HepG2 (cell line): ENCODE measurements around the gene RRAD. TPM values are rescaled to one million over a fixed set of nuclear protein-coding genes. Genes with fewer than 3 reads are reported as not detected.

ENCODE experiments used
- EEA1 ChIP-seq: sonication (generic); formaldehyde crosslinking; IDR thresholded peaks from 2 replicates; pipeline ENCODE4 v1.5.1; 2020; ENCODE audit warnings: mild to moderate bottlenecking, missing genetic modification reagents, borderline replicate concordance
- EHMT2 ChIP-seq: fragments of 200-600 bp; sonication (generic); IDR thresholded peaks from 2 replicates; pipeline ENCODE4 v1.7.0; 2017; ENCODE audit warnings: antibody characterized with exemption, low read depth, low read length, borderline replicate concordance
- HHEX ChIP-seq: IDR thresholded peaks from 2 replicates; pipeline ENCODE4 v1.6.1; 2016; ENCODE audit warnings: control low read depth
- NFRKB ChIP-seq: fragments of 450-650 bp; IDR thresholded peaks from 2 replicates; pipeline ENCODE4 v1.6.1; 2017
- NR2F2 ChIP-seq: IDR thresholded peaks from 2 replicates; pipeline ENCODE4 v1.6.1; 2012; ENCODE audit warnings: low read depth, inconsistent platforms, borderline replicate concordance
- PAWR ChIP-seq: sonication (generic); formaldehyde crosslinking; IDR thresholded peaks from 2 replicates; pipeline ENCODE4 v1.4.0; 2020; ENCODE audit warnings: missing genetic modification reagents, mild to moderate bottlenecking, borderline replicate concordance
- PAX8 ChIP-seq: sonication (generic); formaldehyde crosslinking; IDR thresholded peaks from 2 replicates; pipeline ENCODE4 v1.8.0; 2022; ENCODE audit warnings: mild to moderate bottlenecking, missing genetic modification reagents, borderline replicate concordance
- PRPF4 ChIP-seq: fragments of 200-400 bp; formaldehyde crosslinking; IDR thresholded peaks from 2 replicates; pipeline ENCODE4 v1.6.1; 2016; ENCODE audit warnings: low read length, low read depth; ENCODE audit not compliant: poor library complexity, severe bottlenecking
- RFX5 ChIP-seq: IDR thresholded peaks from 2 replicates; pipeline ENCODE4 v1.6.1; 2011; ENCODE audit warnings: low read depth, low read length, improper control_type of control experiment
- SALL2 ChIP-seq: sonication (generic); formaldehyde crosslinking; IDR thresholded peaks from 2 replicates; pipeline ENCODE4 v1.8.1; 2023; ENCODE audit warnings: mild to moderate bottlenecking, missing genetic modification reagents, inconsistent platforms
- TRAFD1 ChIP-seq: sonication (generic); formaldehyde crosslinking; IDR thresholded peaks from 2 replicates; pipeline ENCODE4 v1.5.1; 2020; ENCODE audit warnings: missing genetic modification reagents, mild to moderate bottlenecking, borderline replicate concordance
- ZBTB37 ChIP-seq: sonication (generic); formaldehyde crosslinking; IDR thresholded peaks from 2 replicates; pipeline ENCODE4 v1.4.0; 2020; ENCODE audit warnings: mild to moderate bottlenecking, missing genetic modification reagents
- ZNF280D ChIP-seq: sonication (generic); formaldehyde crosslinking; IDR thresholded peaks from 2 replicates; pipeline ENCODE4 v1.5.1; 2020; ENCODE audit warnings: mild to moderate bottlenecking, missing genetic modification reagents
- ZNF512 ChIP-seq: sonication (generic); formaldehyde crosslinking; IDR thresholded peaks from 2 replicates; pipeline ENCODE4 v1.4.0; 2020; ENCODE audit warnings: mild to moderate bottlenecking, missing genetic modification reagents
- ZNF7 ChIP-seq: IDR thresholded peaks from 2 replicates; pipeline ENCODE4 v1.6.1; 2016; ENCODE audit warnings: missing biosample characterization, missing genetic modification reagents
- ZNF724P ChIP-seq: sonication (generic); formaldehyde crosslinking; IDR thresholded peaks from 2 replicates; pipeline ENCODE4 v1.8.0; 2022; ENCODE audit warnings: missing genetic modification reagents, borderline replicate concordance
- ZNF800 ChIP-seq: sonication (generic); formaldehyde crosslinking; IDR thresholded peaks from 2 replicates; pipeline ENCODE4 v1.4.0; 2020; ENCODE audit warnings: missing genetic modification reagents
- polyA plus RNA-seq, 8 experiments: library from polyadenylated mRNA; depleted of rRNA in 3 of 8; stranded (reverse) in 7 of 8; unstranded in 1 of 8; fragments of >200 nt; fragmentation: Illumina TruSeq in 4 of 8; extraction: Trizol in 4 of 8; gene quantifications; 2 replicates each; pipeline versions ENCODE4 v1.2.1 to v1.2.3, GENCODE V29; 2011 to 2016; ENCODE audit warnings: low read depth in 4 of 8, missing spikeins in 1 of 8, mixed read lengths in 1 of 8; ENCODE audit not compliant: insufficient read depth in 1 of 8
- total RNA-seq, 5 experiments: library from RNA; depleted of rRNA; stranded (reverse); fragments of >200 nt; fragmentation: Illumina TruSeq; extraction: Trizol; gene quantifications; 2 replicates each; pipeline ENCODE4 v1.2.3, GENCODE V29; 2016; ENCODE audit warnings: low read depth in 1 of 5

The RRAD gene
- total and polyA plus RNA-seq, 2 of the 13 experiments (the other 11 are each of a cell fraction or from before 2014, with no cell fraction given), result 0.80 to 1.1 TPM

- TF ChIP-seq ZNF512 (CRISPR knock-in tag) (peak; percentile 82; the same call in 1 of the 2 replicates), NFRKB (no peak), EEA1 (CRISPR knock-in tag) (no peak; the same call in 1 of the 2 replicates), HHEX (CRISPR knock-in tag) (no peak), PAWR (CRISPR knock-in tag) (0 out of 2 replicates have a peak, but pooled peaks have one; percentile 64), TRAFD1 (no peak), RFX5 (no peak), EHMT2 (no peak), PAX8 (0 out of 2 replicates have a peak, but pooled peaks have one; percentile 83), ZBTB37 (CRISPR knock-in tag) (no peak), ZNF7 (CRISPR knock-in tag) (no peak), ZNF724P (CRISPR knock-in tag) (no peak), NR2F2 (no peak), PRPF4 (no peak), ZNF280D (CRISPR knock-in tag) (no peak), ZNF800 (CRISPR knock-in tag) (no peak), SALL2 (peak; percentile 74; the same call in 1 of the 2 replicates)
Measured at GRCh38 chr16:66961065-66961744, 35.9 kb upstream of the RRAD start, which contains the start of gene CES3 (continued).
